Aorta (tissue), 5 donors: ENCODE results near the gene TMEM179. TPM values are rescaled to one million over a fixed set of nuclear protein-coding genes. Genes with fewer than 3 reads are reported as not detected.

Experiments
- ATAC-seq: fragments of 200-7000 bp; cut with Tn5 transposase; one replicate; pipeline ENCODE4 v1.9.1; 2022; ENCODE audit warnings: moderate library complexity; ENCODE audit not compliant: low FRiP score
- DNase-seq, 2 donors: peaks; one replicate each; pipeline ENCODE4 v3.0.0-alpha.2; 2020
- H3K27ac ChIP-seq, 2 donors: one replicate each; pipeline ENCODE4 v1.5.1; 2013; ENCODE audit warnings: low read length in 2 of 2, mild to moderate bottlenecking in 2 of 2, moderate library complexity in 2 of 2, control low read depth in 1 of 2, inconsistent platforms in 1 of 2, low read depth in 1 of 2
- H3K27me3 ChIP-seq, 2 donors: one replicate each; pipeline ENCODE4 v1.6.1; 2013; ENCODE audit warnings: control low read depth in 1 of 2, low read length in 1 of 2, mild to moderate bottlenecking in 1 of 2, moderate library complexity in 1 of 2; ENCODE audit not compliant: insufficient read depth in 2 of 2, control insufficient read depth in 1 of 2
- H3K36me3 ChIP-seq, 2 donors: one replicate each; pipeline ENCODE4 v1.6.1; 2013; ENCODE audit warnings: control low read depth in 1 of 2, low read length in 1 of 2, mild to moderate bottlenecking in 1 of 2; ENCODE audit not compliant: insufficient read depth in 2 of 2, control insufficient read depth in 1 of 2
- H3K4me1 ChIP-seq, 2 donors: one replicate each; pipeline ENCODE4 v1.6.1; 2013; ENCODE audit warnings: low read length in 2 of 2, control low read depth in 1 of 2, mild to moderate bottlenecking in 1 of 2, moderate library complexity in 1 of 2; ENCODE audit not compliant: insufficient read depth in 2 of 2, control insufficient read depth in 1 of 2
- H3K4me3 ChIP-seq, 2 donors: one replicate each; pipeline ENCODE4 v1.5.1; 2013; ENCODE audit warnings: low read length in 2 of 2, control low read depth in 1 of 2, mild to moderate bottlenecking in 1 of 2
- H3K9me3 ChIP-seq: one replicate; pipeline ENCODE4 v1.6.1; 2013; ENCODE audit warnings: mild to moderate bottlenecking, low read length; ENCODE audit not compliant: control insufficient read depth
- WGBS, 2 donors: extraction: QIAGEN DNeasy Blood & Tissue Kit; methylation state at CpG; one replicate each; pipeline ENCODE4 v1.1.7; 2013; 5-methylcytosine and 5-hydroxymethylcytosine counted together
- intact Hi-C, 2 donors: fragments of 100-400 bp; cut with DNase I; formaldehyde crosslinking; loops; one replicate each; pipeline versions ENCODE4 v1.14.2 to v1.15.0; 2022
- polyA plus RNA-seq, 2 donors: library from polyadenylated mRNA; stranded (reverse); fragments of 200-250 nt; gene quantifications; one replicate each; pipeline ENCODE4 v1.2.3, GENCODE V29; 2013
- total RNA-seq, 2 donors: library from RNA; stranded (reverse); fragmentation: NEBNext Ultra II Directional; extraction: Animal tissue kit (Norgen Biotek cat#: 25700); gene quantifications; one replicate each; pipeline ENCODE4 v1.2.1, GENCODE V29; 2021
- donor health status: healthy with polysubstance abuse.
- donor health status: Bipolar disorder and iron deficiency.
- donor health status: DM: no; HTN: no; CAD: no.
- donor health status: DM: no; HTN: no; CAD: no.
- donor health status: DM: yes; HTN: yes; CAD: no.

TMEM179 gene
- total and polyA plus RNA-seq, 4 donors: not detected

DNA sequence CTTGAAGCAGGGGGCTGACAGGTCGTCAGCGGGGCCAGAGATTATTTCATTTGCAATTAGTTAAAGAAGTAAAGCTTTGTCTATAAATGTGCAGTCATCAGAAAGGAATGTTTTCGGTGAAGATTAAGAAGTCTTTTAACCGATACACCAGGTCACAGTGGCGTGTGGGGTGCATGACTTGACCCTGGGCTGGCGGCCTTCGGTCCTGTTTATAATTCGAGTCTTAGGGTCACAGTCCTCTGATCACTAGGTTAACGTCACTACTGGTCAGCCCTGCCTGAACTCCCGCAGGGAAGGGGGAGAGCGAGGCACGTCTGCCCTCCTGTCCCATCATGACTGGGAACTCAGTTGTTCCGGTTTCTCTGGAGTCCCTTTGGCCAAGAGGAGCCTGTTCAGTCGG lies 30.0 kb downstream of the TMEM179 start:
- 88 to 91% methylated on average over 14 of the region's 14 CpGs for WGBS, 2 donors
- no peaks in the 10 kb centered on the region for H3K4me1 ChIP-seq
- H3K36me3 ChIP-seq: no peaks in the 10 kb centered on the region
- H3K4me3 ChIP-seq: no peak overlapping the region
- no peaks in the 10 kb centered on the region for H3K27me3 ChIP-seq
- DNase-seq (no peak), ATAC-seq (no peak)
- no peak overlapping the region for H3K27ac ChIP-seq
- no peaks in the 10 kb centered on the region for H3K9me3 ChIP-seq
- intact Hi-C loops: loop anchor here in 1 of 2 donors (5.0 kb wide), 1 partner anchor 58 kb away; no protein-coding TSS in a partner anchor

DNA sequence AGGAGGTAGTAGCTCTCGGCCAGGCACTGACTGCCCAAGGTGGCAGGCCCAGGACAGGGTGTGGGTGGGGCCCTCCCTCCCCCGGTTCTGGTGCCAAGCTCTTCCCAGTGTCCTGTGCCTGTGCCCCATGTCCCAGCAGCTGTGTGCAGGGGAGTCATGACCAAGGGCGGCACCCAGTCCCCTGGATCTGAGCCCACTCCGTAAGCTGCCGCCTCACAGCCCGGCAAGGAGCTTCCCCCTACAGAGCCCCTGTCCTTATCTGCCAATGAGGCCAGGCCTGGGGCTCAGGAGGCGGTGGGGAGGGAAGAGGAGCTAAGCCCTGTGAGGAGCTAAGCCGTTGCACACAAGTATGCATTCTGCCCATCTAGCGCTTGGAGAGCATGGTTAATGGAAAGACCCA lies 30.6 kb downstream of the TMEM179 start:
- Histone ChIP-seq H3K9me3 (no peaks in the 10 kb centered on the region), H3K27me3 (no peaks in the 10 kb centered on the region), H3K4me3 (no peak overlapping the region), H3K36me3 (no peaks in the 10 kb centered on the region), H3K27ac (no peak overlapping the region), H3K4me1 (no peaks in the 10 kb centered on the region)
- intact Hi-C loops: loop anchor here in 1 of 2 donors (5.0 kb wide), 1 partner anchor 58 kb away; no protein-coding TSS in a partner anchor
- no peak for ATAC-seq
- no peak for DNase-seq
- 75 to 83% methylated on average over 9 of the region's 9 CpGs for WGBS, 2 donors

GRCh38 chr14:104572668-104573067 lies 31.9 kb downstream of the TMEM179 start:
- ATAC-seq: no peak
- Histone ChIP-seq H3K4me1 (no peaks in the 10 kb centered on the region), H3K9me3 (no peaks in the 10 kb centered on the region), H3K27ac (no peak overlapping the region), H3K27me3 (no peaks in the 10 kb centered on the region), H3K36me3 (no peaks in the 10 kb centered on the region), H3K4me3 (no peak overlapping the region)
- WGBS, 2 donors: 93 to 94% methylated on average over 7 of the region's 7 CpGs
- DNase-seq: no peak
- intact Hi-C loops: loop anchor here in 1 of 2 donors (5.0 kb wide), 1 partner anchor 60 kb away; no protein-coding TSS in a partner anchor

- Histone ChIP-seq H3K27me3 (no peaks in the 10 kb centered on the region), H3K4me1 (no peaks in the 10 kb centered on the region), H3K36me3 (no peaks in the 10 kb centered on the region), H3K27ac (no peak overlapping the region), H3K4me3 (no peak overlapping the region), H3K9me3 (no peaks in the 10 kb centered on the region)
- DNase-seq: no peak
- WGBS, 2 donors: 87 to 90% methylated on average over 11 of the region's 11 CpGs
- ATAC-seq: no peak
- intact Hi-C loops: loop anchor here in 1 of 2 donors (5.0 kb wide), 1 partner anchor 60 kb away; no protein-coding TSS in a partner anchor
Observed at GRCh38 chr14:104572024-104572626, 32.4 kb downstream of the TMEM179 start.

GRCh38 chr14:104571246-104571645 lies 33.3 kb downstream of the TMEM179 start:
- WGBS, 2 donors: 82 to 87% methylated on average over 16 of the region's 16 CpGs
- no peak overlapping the region for H3K4me3 ChIP-seq
- H3K27me3 ChIP-seq: no peaks in the 10 kb centered on the region
- intact Hi-C loops: loop anchor here in 1 of 2 donors (5.0 kb wide), 1 partner anchor 61 kb away; no protein-coding TSS in a partner anchor
- ATAC-seq (no peak), DNase-seq (no peak)
- no peaks in the 10 kb centered on the region for H3K36me3 ChIP-seq
- no peak overlapping the region for H3K27ac ChIP-seq
- no peaks in the 10 kb centered on the region for H3K9me3 ChIP-seq
- H3K4me1 ChIP-seq: no peaks in the 10 kb centered on the region

- no peaks in the 10 kb centered on the region for H3K36me3 ChIP-seq
- H3K4me3 ChIP-seq: no peak overlapping the region
- ATAC-seq (no peak), DNase-seq (no peak)
- H3K9me3 ChIP-seq: no peaks in the 10 kb centered on the region
- intact Hi-C loops: no loop called here
- H3K4me1 ChIP-seq: no peaks in the 10 kb centered on the region
- WGBS, 2 donors: 60 to 66% methylated on average over 10 of the region's 10 CpGs
- H3K27ac ChIP-seq: no peak overlapping the region
- H3K27me3 ChIP-seq: no peaks in the 10 kb centered on the region
Observed at GRCh38 chr14:104569435-104569834, 35.1 kb downstream of the TMEM179 start.

- H3K27me3 ChIP-seq: no peaks in the 10 kb centered on the region
- DNase-seq: no peak
- H3K9me3 ChIP-seq: no peaks in the 10 kb centered on the region
- H3K27ac ChIP-seq: no peak overlapping the region
- ATAC-seq: no peak
- intact Hi-C loops: no loop called here
- H3K4me1 ChIP-seq: no peaks in the 10 kb centered on the region
- H3K4me3 ChIP-seq: no peak overlapping the region
- WGBS, 2 donors: 76 to 80% methylated on average over 11 of the region's 11 CpGs
- H3K36me3 ChIP-seq: no peaks in the 10 kb centered on the region
Observed at GRCh38 chr14:104568620-104569019, 36.0 kb downstream of the TMEM179 start.

DNA sequence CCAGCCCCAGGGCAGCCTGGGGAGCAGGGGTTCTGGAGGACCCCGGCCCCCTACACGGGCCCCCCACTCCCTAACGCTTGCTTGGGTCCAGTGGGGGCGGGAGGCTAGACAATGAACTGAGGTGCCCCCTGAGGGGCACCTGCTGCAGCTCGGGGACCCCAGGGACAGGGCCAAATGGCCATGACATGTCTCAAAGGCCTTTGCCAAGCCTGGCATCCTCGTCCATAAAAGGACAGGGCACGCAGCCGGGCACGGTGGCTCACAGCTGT lies 36.7 kb downstream of the TMEM179 start:
- Histone ChIP-seq H3K27me3 (no peaks in the 10 kb centered on the region), H3K4me1 (no peaks in the 10 kb centered on the region), H3K9me3 (no peaks in the 10 kb centered on the region), H3K4me3 (no peak overlapping the region), H3K27ac (no peak overlapping the region), H3K36me3 (no peaks in the 10 kb centered on the region)
- DNase-seq (no peak), ATAC-seq (no peak)
- WGBS, 2 donors: 73 to 77% methylated on average over 9 of the region's 9 CpGs
- intact Hi-C loops: no loop called here

DNA sequence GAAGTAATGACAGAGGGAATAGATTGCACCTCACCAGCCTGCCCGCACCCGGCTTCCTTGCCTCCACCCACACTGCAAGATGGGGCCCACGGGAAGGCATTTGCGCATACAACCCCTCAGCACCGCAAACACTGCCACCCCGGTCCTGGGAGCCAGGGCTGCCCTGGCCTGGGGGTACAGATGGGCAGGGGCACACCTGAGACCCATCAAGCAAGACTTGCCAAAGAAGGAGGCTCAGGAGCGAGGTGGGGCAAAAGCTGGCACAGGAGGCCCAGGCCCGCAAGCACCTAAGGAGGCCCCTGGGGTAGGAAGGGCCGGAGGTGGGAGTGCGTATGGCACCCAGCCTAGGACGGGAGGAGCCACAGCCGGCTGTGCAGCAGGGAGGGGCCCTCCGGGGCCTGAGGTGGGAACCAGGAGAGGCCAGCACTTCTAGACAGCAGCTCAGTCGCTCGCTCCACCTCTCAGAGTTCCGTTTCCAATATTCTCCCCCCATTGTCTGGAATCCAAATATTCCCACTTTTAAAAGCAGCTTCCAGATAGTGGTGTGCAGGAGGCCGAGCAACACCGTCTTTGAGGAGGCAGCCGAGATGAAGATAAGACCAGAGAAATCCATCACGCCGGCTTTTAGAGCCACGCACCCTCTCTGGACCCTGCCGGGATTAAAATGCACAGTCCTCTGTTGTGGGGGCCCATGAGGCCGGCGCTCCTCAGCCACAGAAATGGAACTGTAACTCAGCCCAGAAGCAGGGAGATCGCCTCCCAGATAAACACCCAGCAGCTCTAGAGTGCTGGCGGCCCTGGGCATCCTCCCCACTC lies 37.2 kb downstream of the TMEM179 start:
- H3K36me3 ChIP-seq: no peaks in the 10 kb centered on the region
- no peaks in the 10 kb centered on the region for H3K4me1 ChIP-seq
- intact Hi-C loops: no loop called here
- H3K27me3 ChIP-seq: no peaks in the 10 kb centered on the region
- H3K9me3 ChIP-seq: no peaks in the 10 kb centered on the region
- WGBS, 2 donors: 33 to 35% methylated on average over 27 of the region's 27 CpGs
- no peak overlapping the region for H3K4me3 ChIP-seq
- H3K27ac ChIP-seq: no peak overlapping the region
- ATAC-seq: no peak
- no peak for DNase-seq
